ENCODE results near the gene GNPTAB. TPM values are rescaled to one million over a fixed set of nuclear protein-coding genes. Genes with fewer than 3 reads are reported as not detected.
A peak's percentile ranks its signal among the peaks of the same experiment; 100 is the strongest.
"Not testable (repeated sequence)": the region's sequence is repeated elsewhere in the genome, so short reads cannot be mapped to it uniquely, and the experiment has no call there.

The GNPTAB gene
- polyA plus RNA-seq (ENCODE audit: insufficient read length in 4 of 4), result 10 to 100 TPM; 29.1 to 38.5 (median 36.8) TPM

DNA sequence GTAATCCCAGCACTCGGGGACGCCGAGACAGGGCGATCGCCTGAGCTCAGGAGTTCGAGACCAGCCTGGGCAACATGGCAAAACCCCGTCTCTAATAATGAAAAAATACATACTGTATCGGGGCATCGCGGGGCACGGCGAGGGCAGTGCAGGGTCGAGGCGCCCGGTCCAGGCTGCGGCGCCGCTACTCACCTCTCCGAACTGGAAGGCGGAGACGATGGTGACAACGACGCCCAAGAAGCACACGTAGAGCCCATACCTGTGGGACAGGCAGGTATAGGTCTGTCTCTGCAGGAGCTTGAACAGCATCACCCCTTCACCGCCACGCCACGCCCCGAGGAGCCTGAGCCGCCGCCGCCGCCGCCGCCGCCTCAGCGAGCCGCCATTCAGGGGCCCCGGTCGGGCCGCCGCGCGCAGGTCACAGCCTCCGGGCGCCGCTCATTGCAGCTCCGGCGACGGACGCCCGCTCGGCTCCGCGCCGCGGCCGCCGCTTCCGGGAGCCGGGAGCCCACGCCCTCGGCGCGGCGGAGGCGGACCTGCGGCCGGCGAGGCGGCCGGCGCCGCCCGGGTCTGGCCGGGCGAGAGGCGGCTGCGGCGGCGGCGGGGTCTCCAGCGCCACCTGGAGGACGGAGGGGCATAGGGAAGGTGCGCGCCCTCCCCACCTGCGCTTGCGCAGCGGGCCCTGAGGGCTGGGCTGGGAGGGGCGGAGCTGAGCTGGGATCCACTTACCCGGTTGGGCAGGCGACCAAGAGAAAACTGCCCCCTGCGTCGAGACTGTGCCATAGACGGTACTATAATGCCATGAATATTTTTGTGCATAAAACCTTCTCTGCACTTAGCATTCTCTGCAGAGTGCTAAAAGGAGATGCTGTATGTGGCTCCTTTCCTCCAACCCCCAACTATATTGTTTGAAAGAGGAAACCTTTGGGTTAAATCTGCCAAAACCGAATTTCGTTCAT is at the start of gene GNPTAB:
Gene GNPTAB (minus strand): TSS at position 593 of the 959 bp plus-strand sequence. CDS start 284 bp downstream, at position 309.
- DNase-seq (ENCODE audit: low read depth in 4 of 4, low spot score in 3 of 4), result peak; percentile 78 to 83 (median 79)

- no peak for DNase-seq (ENCODE audit: low read depth in 4 of 4, low spot score in 3 of 4)
These were observed 47.6 kb upstream of the GNPTAB start for GRCh38 chr12:101878243-101878821.

- no peak for DNase-seq (ENCODE audit: low read depth in 4 of 4, low spot score in 3 of 4)
These were observed 47.1 kb upstream of the GNPTAB start for GRCh38 chr12:101877806-101878242.

GRCh38 chr12:101876861-101877805 is 46.4 kb upstream of the GNPTAB start, which contains the start of gene DRAM1:
Gene DRAM1, plus strand, starts transcription at chr12:101877580. Its CDS starts 210 bp downstream, at chr12:101877790.
- peak in 1 of 4 donors; percentile 68 for DNase-seq (ENCODE audit: low read depth in 4 of 4, low spot score in 3 of 4)

DNA sequence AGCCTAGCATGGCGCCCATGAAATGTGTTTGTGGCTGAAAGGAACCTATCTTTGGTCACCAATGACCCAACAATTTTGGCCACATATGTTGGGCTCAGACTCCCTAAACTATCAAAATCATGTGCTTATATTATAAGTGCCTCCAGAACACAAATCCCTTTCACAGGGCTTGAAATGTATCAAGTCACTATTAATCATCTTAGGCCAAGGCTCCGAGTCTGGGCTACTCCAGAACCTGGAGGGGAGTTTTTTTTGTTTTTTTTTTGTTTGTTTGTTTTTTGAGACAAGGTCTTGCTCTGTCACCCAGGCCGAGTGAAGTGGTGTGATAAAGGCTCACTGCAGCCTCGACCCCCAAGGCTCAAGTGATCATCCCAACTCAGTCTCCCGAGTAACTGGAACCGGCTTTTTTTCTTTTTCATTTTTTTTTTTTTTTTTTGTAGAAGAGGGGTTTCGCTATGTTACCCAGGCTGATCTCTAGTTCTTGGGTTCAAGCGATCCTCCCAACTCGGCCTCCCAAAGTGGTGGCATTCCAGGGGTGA is 45.6 kb upstream of the GNPTAB start:
- no peak for DNase-seq (ENCODE audit: low read depth in 4 of 4, low spot score in 3 of 4)

GRCh38 chr12:101875162-101875561 is 44.4 kb upstream of the GNPTAB start:
- DNase-seq (ENCODE audit: low read depth in 4 of 4, low spot score in 3 of 4), result no peak

DNA sequence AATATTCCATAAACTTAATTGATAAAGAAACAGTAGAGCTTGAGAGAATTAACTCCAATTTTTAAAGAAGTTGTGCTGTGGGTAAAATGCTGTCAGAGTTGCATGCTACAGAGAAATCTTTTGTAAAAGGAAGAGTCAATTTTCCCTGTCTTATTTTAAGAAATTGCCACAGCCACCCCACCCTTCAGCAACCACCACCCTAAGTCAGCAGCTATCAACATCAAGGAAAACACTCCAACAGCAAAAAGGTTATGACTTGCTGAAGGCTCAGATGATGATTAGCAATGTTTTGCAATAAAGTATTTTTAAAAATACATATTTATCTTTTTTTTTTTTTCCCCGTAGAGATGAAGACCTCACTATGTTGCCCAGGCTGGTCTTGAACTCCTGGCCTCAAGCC is 40.2 kb upstream of the GNPTAB start:
- DNase-seq (ENCODE audit: low read depth in 4 of 4, low spot score in 3 of 4), result no peak

GRCh38 chr12:101867619-101868018 is 36.9 kb upstream of the GNPTAB start:
- DNase-seq (ENCODE audit: low read depth in 4 of 4, low spot score in 3 of 4), result not testable (repeated sequence)

- no peak for DNase-seq (ENCODE audit: low read depth in 4 of 4, low spot score in 3 of 4)
These were observed 36.0 kb upstream of the GNPTAB start for GRCh38 chr12:101866615-101867373.

DNA sequence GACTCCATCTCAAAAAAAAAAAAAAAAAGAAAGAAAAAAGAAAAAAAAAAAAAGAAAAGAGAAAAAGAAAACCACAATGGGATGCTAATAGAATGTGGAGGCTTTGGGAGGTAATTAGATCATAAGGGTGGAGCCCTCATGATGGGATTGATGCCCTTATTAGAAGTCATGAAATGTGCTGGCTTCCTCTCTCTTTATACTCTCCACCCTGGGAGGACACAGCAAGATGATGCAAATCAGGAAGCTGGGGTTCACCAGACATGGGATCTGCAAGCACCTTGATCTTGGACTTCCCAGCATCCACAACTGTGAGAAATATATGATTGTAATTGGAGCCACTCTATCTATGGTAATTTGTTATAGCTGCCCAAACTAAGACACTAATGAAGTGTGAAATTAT is 33.2 kb upstream of the GNPTAB start:
- DNase-seq (ENCODE audit: low read depth in 4 of 4, low spot score in 3 of 4), result no peak

DNA sequence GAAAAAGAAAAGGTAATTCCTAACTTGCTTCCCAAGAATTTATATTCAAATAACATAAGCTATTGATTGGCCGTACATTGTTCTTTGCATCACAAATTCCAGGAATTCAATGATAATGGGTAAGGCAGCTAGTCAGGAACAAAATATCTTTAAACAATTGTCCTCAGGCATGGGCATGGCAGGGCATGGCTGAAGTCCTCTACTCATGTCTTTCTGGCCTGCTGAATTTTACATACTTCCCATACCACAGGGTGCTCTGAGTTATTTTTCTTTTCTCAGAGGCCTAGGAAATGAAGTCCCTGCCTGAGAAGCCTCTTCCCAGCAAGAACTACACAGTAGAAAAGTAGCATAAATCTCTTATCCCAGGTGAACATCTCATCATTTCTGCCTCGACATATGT is 31.5 kb upstream of the GNPTAB start:
- DNase-seq (ENCODE audit: low read depth in 4 of 4, low spot score in 3 of 4), result no peak

- DNase-seq (ENCODE audit: low read depth in 4 of 4, low spot score in 3 of 4), result not testable (repeated sequence)
These were observed 30.9 kb upstream of the GNPTAB start for GRCh38 chr12:101861688-101862087.

DNA sequence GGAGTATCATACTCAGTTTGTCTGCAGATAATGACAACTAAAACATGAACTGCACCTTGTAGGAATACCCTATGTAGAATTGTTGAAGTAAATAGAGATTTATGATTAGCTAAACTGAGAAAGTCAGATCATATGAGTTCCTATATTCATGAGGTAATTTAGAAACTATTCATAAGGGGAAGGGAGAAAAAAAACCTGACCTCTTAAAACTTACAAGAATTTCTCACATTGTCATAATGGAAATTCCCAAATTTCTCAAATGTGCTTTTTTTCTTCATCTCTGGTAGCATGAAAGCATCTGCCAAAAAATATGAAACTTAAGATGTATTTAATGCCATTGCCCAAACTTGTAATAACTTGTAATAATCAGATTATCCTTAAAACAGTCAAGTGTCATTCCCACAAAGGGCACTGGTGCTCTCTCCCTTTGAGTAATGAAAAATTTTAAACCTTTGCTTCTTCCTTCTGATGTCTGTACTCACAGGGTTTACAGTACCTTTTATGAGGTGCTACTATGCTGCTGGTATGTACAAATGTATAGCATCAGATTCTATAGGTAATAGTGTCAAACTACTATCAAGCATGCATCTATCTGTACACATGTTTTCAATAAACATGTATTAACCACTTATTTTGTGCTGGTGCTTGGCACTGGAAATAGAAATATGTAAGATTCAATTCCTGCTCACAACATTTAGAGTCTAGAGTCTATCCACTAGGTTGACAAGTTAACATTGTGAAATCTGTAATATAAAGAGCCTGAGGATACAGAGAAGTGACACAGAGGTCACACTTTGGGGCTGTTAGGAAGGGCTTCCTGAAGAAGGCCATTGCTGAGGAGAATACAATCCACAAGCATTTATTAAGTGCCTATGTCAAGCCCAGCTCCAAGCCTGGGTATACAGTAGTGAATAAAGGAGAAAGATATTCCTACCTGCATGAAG is 29.2 kb upstream of the GNPTAB start:
- DNase-seq (ENCODE audit: low read depth in 4 of 4, low spot score in 3 of 4), result no peak

GRCh38 chr12:101858361-101858760 is 27.6 kb upstream of the GNPTAB start:
- DNase-seq (ENCODE audit: low read depth in 4 of 4, low spot score in 3 of 4), result no peak

DNA sequence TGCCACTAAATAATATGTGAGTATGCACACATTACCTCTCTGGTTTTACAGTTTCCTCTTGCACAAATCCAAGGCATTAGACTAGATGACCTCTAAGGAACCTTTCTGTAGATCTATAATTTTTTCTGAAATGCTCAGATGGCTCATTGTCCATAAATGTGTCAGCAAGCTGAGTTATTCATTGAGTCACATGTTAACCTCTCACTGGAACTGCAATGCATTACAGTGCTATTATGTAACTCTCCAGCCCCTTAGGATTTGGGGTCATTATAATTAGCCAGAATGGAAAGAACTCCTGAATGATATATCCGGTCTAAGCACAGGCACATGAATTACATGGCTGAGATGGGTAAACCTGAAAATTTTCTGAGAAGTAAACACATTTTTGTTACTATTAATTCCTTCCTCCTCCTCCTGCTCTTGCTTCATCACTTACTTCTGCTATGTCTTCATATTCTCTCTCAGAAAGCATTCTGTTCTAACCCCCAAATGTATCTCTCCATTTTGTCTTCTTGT is 26.3 kb upstream of the GNPTAB start:
- DNase-seq (ENCODE audit: low read depth in 4 of 4, low spot score in 3 of 4), result peak in 1 of 4 donors; percentile 12

- DNase-seq (ENCODE audit: low read depth in 4 of 4, low spot score in 3 of 4), result not testable (repeated sequence)
These were observed 25.9 kb upstream of the GNPTAB start for GRCh38 chr12:101856614-101857013.

DNA sequence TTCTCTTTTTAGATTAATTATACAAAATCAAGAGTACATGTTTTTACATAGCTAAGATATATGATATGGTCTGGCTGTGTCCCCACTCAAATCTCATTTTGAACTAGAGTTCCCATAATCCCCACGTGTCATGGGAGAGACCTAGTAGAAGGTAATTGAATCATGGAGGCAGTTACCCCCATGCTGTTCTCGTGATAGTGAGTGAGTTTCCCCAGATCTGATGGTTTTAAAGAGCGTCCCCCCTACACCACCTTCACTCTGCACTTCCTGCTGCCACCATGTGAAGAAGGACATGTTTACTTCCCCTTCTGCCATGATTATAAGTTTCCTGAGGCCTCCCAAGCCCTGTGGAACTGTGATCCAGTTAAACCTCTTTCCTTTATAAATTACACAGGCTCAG is 25.2 kb upstream of the GNPTAB start:
- DNase-seq (ENCODE audit: low read depth in 4 of 4, low spot score in 3 of 4), result no peak

DNA sequence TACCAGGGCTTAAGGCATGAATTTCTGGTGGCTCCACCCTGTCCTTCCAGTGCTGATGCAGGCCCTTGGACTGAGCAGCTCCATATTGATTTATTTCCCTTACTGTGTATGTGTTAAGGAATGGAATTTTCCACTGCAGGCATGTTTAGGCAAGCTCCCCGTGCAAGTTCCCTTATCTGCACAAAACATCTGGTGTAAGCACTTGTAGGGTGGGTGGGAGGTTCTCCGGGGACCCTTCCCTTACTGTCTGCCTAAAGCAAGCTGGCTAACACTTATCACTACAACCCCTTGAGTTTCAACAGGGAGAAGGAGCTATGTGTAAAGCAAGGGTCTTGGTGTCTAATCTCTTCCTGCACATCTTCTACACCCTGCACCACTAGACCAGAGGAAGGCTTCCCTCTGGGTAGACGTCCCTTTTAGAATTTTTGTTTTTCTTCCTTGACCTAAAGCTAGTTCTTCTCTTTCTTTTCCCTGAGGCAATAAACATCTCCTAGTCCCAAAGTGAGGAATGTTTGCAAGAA is 24.7 kb upstream of the GNPTAB start:
- no peak for DNase-seq (ENCODE audit: low read depth in 4 of 4, low spot score in 3 of 4)
